Skin epidermis (tissue), 12 donors: ENCODE results near the gene SDK2.
A peak's percentile ranks its signal among the peaks of the same experiment; 100 is the strongest.

Source experiments
- H3K27ac ChIP-seq, 21 experiments: fragments of 200-600 bp; sonication (generic) in 11 of 21; one replicate each; pipeline ENCODE4 v1.5.0; 2020; ENCODE audit warnings: mild to moderate bottlenecking in 3 of 21, inconsistent platforms in 2 of 21, moderate library complexity in 2 of 21
- H3K4me3 ChIP-seq, 7 experiments: fragments of 200-600 bp; sonication (generic) in 2 of 7; one replicate each; pipeline ENCODE4 v1.5.0; 2020; ENCODE audit warnings: inconsistent platforms in 2 of 7, mild to moderate bottlenecking in 2 of 7, moderate library complexity in 1 of 7

Gene SDK2

DNA sequence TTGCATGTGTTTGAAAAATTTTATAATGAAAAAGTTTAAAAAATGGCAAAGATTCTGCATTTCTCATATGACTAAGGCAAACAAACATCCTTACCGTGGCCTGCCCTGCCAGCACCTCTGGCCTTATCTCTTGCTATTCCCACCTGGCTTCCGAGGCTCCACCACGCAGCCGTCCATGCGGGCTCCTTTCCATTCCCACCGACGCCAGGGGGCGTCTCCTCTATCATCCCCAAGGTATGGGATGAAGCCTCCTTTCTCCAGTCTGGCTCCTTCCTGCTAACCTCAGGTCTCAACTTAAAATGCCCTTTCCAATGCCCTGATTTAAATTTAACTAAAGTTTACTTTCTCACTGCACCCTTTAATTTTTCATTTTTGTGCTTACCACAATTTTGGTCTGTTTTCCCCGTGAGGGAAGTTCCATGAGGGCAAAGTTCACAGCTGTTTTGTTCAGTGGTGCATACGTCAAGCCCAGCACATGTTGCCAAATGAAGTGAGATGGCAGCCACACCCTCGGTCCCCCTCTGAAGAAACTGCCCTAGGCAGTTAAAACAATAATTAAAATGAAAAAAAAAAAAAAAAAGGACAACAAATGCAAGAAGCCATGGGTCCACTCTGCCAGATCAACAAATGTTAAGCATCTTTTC lies 13.3 kb upstream of the SDK2 start:
- Histone ChIP-seq H3K27ac (no peak overlapping the region), H3K4me3 (no peak overlapping the region)

DNA sequence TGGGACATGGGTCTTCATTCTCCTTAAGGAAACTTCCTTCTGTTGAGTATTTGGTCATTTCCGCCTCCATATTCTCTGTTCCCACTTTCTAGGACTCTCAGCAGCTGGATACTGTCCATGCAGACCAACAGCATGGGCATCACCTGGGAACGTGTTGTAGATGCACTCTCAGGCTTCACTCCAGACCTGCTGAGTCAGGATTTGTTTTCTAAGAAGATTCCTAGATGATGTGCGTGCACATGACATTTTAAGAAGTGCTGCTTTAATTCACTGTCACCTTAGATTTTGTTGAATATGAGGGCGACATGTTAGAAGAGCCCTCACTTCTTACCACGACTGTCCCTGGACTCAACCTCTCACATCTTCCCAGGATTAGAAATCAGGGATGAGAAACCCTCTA lies 10.0 kb upstream of the SDK2 start:
- no peak overlapping the region for H3K4me3 ChIP-seq

DNA sequence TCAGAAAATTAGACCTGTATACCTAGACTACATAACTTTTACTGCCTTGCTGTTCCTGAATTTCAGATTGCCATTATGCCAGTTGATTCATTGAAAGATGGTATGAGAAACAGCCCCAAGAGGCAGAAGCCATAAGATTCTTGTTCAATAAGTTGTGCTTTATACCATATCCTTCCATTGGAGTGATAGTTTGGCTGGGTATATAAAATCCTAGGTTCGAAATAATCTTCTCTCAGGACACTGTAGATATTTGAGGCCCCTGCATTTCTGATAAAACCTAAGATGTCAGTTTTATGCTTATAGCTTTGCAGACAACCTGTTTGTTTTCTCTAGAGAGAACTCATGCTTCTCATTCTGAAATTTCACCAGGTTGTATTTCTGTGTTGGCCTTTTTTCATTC lies 9.6 kb upstream of the SDK2 start:
- Histone ChIP-seq H3K4me3 (no peak overlapping the region), H3K27ac (no peak overlapping the region)

More for the DNA sequence above, 10.0 kb upstream of the SDK2 start:
- no peak overlapping the region for H3K27ac ChIP-seq

- Histone ChIP-seq H3K4me3 (no peak overlapping the region), H3K27ac (no peak overlapping the region)
Measured at GRCh38 chr17:73652886-73653480, 8.7 kb upstream of the SDK2 start.

DNA sequence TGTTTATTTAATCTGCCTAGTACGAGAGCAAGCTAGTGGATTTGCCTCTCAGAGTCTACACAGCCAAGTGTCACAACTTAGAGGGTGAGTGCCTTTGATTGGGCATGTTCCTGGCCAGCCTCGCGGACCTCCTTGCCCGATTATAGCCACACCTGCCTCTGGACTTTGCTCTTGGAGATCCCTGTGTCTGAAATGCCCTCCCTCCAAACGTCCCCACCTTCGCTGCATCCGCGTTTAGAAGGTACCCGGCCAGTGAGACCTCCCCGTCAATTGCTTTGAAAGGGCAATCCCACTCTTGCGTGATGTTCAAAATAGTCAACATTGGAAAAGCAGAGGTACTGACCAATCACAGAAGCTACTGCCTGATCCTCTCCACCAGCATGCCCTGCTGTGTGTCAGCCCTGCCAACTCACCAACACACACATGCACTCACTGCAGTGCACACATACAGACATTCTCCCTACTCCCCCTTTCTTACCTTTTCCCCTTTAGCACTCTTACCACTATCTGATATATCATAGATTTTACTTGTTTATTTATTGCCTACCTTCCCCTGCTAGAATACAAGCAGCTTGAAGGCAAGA lies 6.5 kb upstream of the SDK2 start:
- H3K27ac ChIP-seq, result no peak overlapping the region
- H3K4me3 ChIP-seq, result no peak overlapping the region

GRCh38 chr17:73650140-73650539 lies 5.9 kb upstream of the SDK2 start:
- Histone ChIP-seq H3K27ac (no peak overlapping the region), H3K4me3 (no peak overlapping the region)

GRCh38 chr17:73648974-73649373 lies 4.7 kb upstream of the SDK2 start:
- Histone ChIP-seq H3K27ac (no peak overlapping the region), H3K4me3 (no peak overlapping the region)

DNA sequence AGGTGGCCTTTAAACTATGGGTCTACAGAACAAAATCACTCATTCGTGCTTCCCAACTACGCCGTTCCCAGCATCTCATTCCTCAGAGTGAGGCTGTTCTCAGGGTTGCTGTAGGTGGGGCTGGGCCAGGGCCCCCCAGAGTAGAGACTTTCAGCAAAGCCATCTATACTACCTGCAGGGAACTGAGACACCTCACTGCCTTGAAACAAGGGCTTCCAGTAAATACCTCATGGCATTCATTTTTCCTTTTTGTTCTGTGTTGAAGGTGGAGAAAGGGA lies 4.2 kb upstream of the SDK2 start:
- H3K27ac ChIP-seq, result no peak overlapping the region
- H3K4me3 ChIP-seq, result no peak overlapping the region

DNA sequence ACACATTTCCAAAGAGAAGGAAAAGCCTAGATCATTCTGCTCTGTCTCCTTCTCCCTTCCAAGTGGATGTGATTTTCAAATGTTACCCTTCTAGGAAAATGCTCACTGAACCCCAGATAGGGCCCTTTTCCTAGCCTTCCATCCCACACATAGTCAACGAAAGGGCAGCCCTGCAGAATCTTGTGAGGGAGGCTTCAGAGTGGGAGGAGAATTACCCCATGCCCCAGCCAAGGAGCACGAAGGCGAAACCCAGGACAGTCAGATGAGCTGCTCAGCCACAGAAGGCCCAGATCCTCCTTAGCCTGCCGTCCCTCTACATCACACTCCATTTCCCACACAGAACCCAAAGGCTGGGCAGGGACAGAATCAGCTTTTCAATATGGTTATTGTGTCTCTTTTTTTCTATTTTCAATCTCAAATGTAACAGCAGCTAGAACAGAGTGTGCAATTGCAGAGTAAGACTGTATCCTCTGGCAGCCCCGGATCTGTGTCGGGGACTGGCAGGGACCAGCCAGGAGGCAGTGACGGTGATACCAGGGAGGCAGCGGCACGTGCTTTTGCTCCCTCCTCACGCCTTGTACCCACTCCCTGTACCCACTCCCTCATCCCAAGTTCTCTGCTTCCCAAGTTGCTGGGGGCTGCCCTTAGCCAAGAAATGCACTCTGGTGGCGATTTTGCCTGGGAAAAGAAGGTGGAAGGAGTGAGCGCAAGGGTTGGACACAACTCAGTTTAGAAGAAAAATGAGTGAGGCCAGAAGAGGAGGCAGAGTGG lies 3.7 kb upstream of the SDK2 start:
- Histone ChIP-seq H3K27ac (no peak overlapping the region), H3K4me3 (no peak overlapping the region)

DNA sequence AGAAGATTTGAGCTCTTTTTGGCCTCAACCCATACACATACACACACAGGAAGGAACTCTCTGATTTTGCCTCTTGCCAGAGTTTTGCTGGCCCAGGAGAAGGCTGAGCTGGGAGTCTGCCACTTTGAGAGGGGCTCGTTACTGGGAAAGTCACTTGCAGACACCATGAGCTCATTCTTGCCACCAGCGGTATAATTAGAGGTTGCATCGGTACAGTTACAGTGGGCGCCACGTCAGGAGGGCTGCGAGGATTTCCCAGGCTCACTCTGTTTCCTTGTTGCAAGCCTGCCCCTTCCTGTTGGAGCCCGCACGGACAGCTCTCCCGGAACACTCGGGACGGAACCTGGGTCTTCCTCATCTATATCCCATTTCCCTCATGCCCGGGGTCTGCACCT lies 3.1 kb upstream of the SDK2 start:
- Histone ChIP-seq H3K4me3 (no peak overlapping the region), H3K27ac (no peak overlapping the region)

GRCh38 chr17:73646409-73647300 lies 2.4 kb upstream of the SDK2 start:
- no peak overlapping the region for H3K27ac ChIP-seq

DNA sequence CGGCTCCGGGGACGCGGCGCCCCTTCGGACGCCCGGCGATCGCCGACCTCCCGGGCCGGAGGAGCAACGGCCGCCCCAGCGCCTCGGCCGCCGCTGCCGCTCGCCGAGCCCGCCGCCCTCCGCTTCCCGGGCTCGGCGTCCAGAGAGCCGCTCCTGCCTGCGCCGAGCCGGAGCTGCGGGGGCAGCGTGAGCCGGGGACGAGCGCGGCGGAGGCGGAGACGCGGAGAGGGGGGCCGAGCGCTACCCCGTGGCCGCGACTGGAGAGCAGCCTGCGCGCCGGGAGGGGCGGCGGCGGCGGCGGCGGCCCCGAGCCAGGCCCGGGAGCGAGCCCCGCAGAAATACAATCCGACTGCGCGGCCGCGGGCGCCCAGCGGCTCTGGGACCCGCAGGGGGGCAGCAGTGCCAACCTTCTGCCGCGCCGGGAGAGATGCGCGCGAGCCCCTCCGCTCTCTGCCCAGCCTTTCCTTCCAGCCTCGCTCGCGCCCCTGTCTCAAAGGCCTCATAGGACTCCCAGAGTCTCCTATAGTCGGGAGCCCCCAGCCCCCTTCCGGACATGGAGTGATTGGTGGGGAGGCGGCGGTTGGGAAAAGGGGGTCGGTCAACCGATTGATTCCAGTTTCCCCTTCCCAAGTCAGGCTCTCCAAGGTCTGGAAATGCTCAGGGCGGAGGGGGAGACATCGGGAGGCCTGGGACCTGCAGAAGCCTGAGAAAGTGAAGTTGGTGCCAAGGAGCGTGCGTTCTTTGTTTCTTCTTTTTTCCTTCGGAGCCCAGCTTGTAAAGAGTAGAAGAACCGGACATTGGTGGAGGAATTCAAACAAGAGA lies 1.0 kb upstream of the SDK2 start:
- H3K27ac ChIP-seq, result no peak overlapping the region
- H3K4me3 ChIP-seq, result peak overlapping the region in 6 of 7 experiments; percentile 40 to 53 (median 44)

More at GRCh38 chr17:73646409-73647300, 2.4 kb upstream of the SDK2 start:
- H3K4me3 ChIP-seq, result no peak overlapping the region

- peak overlapping the region in 5 of 21 experiments; percentile 10 to 68 (median 38) for H3K27ac ChIP-seq
- peak overlapping the region; percentile 40 to 53 (median 44) for H3K4me3 ChIP-seq
Measured at GRCh38 chr17:73643852-73644144, 447 bp downstream of the SDK2 start.

GRCh38 chr17:73643001-73643851 lies 1.0 kb downstream of the SDK2 start:
- peak overlapping the region; percentile 40 to 53 (median 44) for H3K4me3 ChIP-seq
- peak overlapping the region in 5 of 21 experiments; percentile 10 to 68 (median 44) for H3K27ac ChIP-seq

DNA sequence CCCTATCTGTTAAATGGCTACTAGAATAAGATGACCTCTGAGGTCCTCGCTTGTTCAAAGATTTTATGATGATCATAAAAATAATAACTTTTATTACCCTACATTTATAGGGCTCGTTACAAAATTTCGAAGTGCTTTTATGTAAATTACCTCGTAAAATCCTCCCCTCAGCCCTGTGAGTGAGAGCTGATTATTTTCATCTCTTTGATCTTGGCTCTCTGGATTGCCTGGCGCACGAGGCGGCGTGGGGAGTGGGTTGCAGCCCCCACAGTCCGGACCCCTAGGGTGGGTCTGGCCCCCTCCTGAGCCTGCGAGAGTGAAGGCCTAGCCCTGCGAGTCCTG lies 1.6 kb downstream of the SDK2 start:
- peak overlapping the region in 1 of 21 experiments; percentile 66 for H3K27ac ChIP-seq
- H3K4me3 ChIP-seq, result peak overlapping the region in 6 of 7 experiments; percentile 40 to 53 (median 44)

DNA sequence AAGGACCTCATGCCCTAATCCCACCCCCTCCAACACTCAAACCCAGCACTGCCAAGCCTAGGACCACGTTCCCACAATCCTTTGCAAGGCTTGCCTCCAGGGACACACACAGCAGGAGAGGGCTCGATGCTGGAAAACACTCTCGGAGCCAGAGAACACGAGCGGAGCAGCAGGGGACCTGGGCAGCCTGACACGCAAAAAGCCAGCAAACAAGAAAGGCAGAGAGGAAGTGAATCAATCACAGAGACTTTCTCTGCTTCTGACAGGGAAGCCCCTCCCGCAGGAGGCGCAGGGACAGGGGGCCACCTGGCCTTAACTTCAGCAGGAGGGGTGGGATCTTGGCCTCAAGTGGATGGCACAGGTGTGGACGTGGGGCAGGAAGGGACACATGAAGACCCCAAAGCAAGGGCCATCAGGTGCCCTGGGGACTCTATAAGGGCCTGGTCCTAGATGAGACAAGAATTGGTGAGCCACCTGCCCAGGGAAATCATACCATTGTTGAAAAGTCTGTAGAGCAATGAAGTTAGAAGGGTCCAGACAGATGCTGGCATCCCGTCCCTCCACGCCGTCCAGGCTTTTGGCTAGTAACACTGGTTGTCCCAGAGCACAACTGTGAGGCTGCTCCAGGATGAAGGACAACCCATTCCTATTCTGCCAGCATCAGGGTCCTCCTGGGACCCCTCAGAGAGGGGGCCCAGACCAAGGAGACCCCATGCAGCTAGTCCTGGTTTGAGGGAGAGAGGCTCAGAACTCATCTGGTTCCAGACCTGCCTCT lies 2.2 kb downstream of the SDK2 start:
- no peak overlapping the region for H3K4me3 ChIP-seq

DNA sequence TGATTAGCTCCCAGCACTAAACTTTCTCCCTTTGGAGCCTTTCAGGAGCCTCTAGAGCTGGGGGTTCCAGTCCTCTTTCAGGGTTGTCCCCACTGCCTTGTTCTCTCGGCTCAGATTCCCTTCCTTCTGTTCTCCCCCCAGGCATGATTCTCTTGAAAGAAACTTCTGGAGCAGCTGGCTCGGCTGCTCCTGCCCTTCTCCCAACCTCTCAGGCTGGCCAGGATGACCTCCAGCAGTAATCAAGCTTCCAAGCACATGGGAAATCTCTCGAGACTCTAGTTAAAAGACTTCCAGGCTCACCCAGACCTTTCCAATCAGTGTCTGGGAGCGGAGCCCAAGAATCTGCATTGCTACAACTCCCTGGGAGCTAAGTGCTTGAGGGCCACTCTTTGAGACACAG lies 3.6 kb downstream of the SDK2 start:
- no peak overlapping the region for H3K27ac ChIP-seq
- H3K4me3 ChIP-seq, result no peak overlapping the region

More for the DNA sequence above, 2.2 kb downstream of the SDK2 start:
- H3K27ac ChIP-seq, result no peak overlapping the region

- H3K27ac ChIP-seq, result no peak overlapping the region
- H3K4me3 ChIP-seq, result no peak overlapping the region
Measured at GRCh38 chr17:73639932-73640331, 4.3 kb downstream of the SDK2 start.
